ENCODE measurements around the gene RAD9A.

DNA sequence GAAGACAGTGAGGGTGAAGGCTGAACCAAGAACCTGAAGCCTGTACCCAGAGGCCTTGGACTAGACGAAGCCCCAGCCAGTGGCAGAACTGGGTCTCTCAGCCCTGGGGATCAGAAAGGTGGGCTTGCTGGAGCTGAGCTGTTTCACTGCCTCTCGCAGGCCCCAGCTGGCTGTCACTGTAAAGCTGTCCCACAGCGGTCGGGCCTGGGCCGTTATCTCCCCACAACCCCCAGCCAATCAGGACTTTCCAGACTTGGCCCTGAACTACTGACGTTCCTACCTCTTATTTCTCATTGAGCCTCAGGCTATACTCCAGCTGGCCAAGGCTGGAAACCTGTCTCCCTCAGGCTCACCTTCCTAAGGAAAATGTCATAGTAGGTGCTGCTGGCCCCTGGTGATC lies 5.8 kb downstream of the RAD9A start:
- TF ChIP-seq, protein P1, sequence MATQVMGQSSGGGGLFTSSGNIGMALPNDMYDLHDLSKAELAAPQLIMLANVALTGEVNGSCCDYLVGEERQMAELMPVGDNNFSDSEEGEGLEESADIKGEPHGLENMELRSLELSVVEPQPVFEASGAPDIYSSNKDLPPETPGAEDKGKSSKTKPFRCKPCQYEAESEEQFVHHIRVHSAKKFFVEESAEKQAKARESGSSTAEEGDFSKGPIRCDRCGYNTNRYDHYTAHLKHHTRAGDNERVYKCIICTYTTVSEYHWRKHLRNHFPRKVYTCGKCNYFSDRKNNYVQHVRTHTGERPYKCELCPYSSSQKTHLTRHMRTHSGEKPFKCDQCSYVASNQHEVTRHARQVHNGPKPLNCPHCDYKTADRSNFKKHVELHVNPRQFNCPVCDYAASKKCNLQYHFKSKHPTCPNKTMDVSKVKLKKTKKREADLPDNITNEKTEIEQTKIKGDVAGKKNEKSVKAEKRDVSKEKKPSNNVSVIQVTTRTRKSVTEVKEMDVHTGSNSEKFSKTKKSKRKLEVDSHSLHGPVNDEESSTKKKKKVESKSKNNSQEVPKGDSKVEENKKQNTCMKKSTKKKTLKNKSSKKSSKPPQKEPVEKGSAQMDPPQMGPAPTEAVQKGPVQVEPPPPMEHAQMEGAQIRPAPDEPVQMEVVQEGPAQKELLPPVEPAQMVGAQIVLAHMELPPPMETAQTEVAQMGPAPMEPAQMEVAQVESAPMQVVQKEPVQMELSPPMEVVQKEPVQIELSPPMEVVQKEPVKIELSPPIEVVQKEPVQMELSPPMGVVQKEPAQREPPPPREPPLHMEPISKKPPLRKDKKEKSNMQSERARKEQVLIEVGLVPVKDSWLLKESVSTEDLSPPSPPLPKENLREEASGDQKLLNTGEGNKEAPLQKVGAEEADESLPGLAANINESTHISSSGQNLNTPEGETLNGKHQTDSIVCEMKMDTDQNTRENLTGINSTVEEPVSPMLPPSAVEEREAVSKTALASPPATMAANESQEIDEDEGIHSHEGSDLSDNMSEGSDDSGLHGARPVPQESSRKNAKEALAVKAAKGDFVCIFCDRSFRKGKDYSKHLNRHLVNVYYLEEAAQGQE (IDR thresholded peaks at IDR 0.05; ENCODE audit: low read depth, low read length), result no peak
- TF ChIP-seq EZH2phosphoT487 (IDR thresholded peaks at IDR 0.05; ENCODE audit: borderline replicate concordance, low read depth) (no peak), CTCF (IDR thresholded peaks at IDR 0.05) (no peak), RFX5 (IDR thresholded peaks at IDR 0.05; ENCODE audit: low read length) (no peak), FOXJ3 (CRISPR knock-in tag; IDR thresholded peaks at IDR 0.05) (no peak)
